ENCODE data around the gene RGS10. TPM values are rescaled to one million over a fixed set of nuclear protein-coding genes. Genes with fewer than 3 reads are reported as not detected.
A peak's percentile ranks its signal among the peaks of the same experiment; 100 is the strongest.

RGS10 gene
- total RNA-seq, 1 experiment from 2014 or later, result 10.6 TPM

DNA sequence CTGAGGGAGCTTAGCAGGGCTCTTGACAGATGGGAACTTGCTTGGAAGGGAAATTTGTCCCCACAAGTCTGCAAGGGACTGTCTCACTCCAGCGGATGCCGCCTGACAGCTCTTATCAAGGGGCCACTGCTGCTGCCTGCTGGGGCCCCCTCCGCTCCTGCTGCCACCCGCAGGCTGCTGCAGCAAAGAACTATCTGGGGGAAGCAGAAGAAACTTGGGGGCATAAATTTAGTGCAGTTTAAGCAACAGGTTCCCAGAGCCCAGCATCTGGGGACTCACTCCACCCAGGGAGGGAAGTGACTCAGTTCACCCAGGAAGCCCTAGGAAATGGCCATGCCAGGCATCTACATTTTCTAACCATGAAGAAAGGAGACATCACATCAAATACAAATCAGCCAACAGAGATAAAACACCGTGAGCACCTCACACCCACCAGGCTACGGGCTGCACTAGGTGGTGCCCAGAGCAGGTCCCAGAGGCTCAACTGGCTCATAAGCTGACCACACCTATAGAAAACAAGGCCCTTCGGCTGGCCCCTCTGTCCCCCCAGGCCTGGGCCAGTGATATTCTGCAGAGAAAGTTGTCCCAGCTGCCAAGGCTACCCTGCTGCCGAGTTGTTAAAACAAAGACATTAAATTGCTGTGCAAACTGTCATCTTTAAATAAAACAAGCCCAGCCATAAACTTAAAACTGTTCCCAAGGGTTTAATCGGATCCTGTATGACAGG, 3.7 kb downstream of the RGS10 start:
- Histone ChIP-seq H2AK5ac (ENCODE audit: insufficient read length, low read length) (no peak overlapping the region), H3K79me1 (ENCODE audit: insufficient read depth, low read depth, low read length, poor library complexity, severe bottlenecking) (no peaks in the 10 kb centered on the region), H3K79me2 (ENCODE audit: insufficient read depth, low read length) (no peaks in the 10 kb centered on the region), H2BK5ac (ENCODE audit: insufficient read length, low read length) (no peak overlapping the region), H3K27me3 (ENCODE audit: insufficient read depth, low read length) (peaks cover 19% of the 10 kb centered on the region; the same call in 1 of the 2 replicates), H2BK120ac (ENCODE audit: low read depth, low read length, poor library complexity, severe bottlenecking) (no peak overlapping the region), H3K14ac (ENCODE audit: insufficient read depth, low read length) (no peak overlapping the region), H3K4ac (ENCODE audit: low read depth, low read length) (no peak overlapping the region), H2BK15ac (ENCODE audit: low read depth, low read length) (no peak overlapping the region), H3K23me2 (ENCODE audit: insufficient read length, low read depth, low read length, poor library complexity, severe bottlenecking) (peaks cover 16% of the 10 kb centered on the region), H4K20me1 (ENCODE audit: control insufficient read depth, insufficient read depth, insufficient read length) (no peaks in the 10 kb centered on the region), H3K18ac (ENCODE audit: insufficient read length, low read depth, low read length) (no peak overlapping the region), H3K56ac (ENCODE audit: insufficient read length, low read depth, low read length) (no peak overlapping the region), H3K4me2 (ENCODE audit: insufficient read depth, insufficient read length, low read length) (no peak overlapping the region), H3K27ac (ENCODE audit: insufficient read length, low read depth, low read length) (no peak overlapping the region), H3K9me3 (ENCODE audit: control insufficient read depth, low read depth, low read length) (no peaks in the 10 kb centered on the region), H3T11ph (ENCODE audit: low read length) (no peak overlapping the region), H3K9ac (ENCODE audit: extremely low read depth, insufficient read length, low read length) (no peak overlapping the region), H2BK12ac (ENCODE audit: insufficient read length, low read depth, low read length) (no peak overlapping the region), H4K5ac (ENCODE audit: insufficient read length, low read depth, low read length) (no peak overlapping the region), H4K91ac (ENCODE audit: insufficient read length, low read depth, low read length) (no peak overlapping the region), H2BK20ac (ENCODE audit: low read depth, low read length, poor library complexity, severe bottlenecking) (no peak overlapping the region), H3K23ac (ENCODE audit: insufficient read length, low read depth, low read length) (no peak overlapping the region), H4K8ac (replicated peaks; ENCODE audit: insufficient read length, low read depth, low read length) (no peak overlapping the region), H2AFZ (ENCODE audit: low read length) (no peak overlapping the region), H3K4me1 (ENCODE audit: insufficient read depth, low read length) (no peaks in the 10 kb centered on the region)
- H3K4me3 Mint-ChIP-seq, result no peak overlapping the region
- no peaks in the 10 kb centered on the region; a peak in 1 of 5 replicates for H3K9me3 Mint-ChIP-seq
- H3K4me1 Mint-ChIP-seq, result peaks cover 10 to 19% of the 10 kb centered on the region in 2 experiments
- 0 out of 3 replicates have a peak, but pooled peaks have one; percentile 23 for TF ChIP-seq CTCF (conservative IDR thresholded peaks at IDR 0.05)
- DNase-seq, result no peak
- no peaks in the 10 kb centered on the region; a peak in 1 of 7 replicates for H3K36me3 Mint-ChIP-seq (ENCODE audit: insufficient read depth in 1 of 3, low read depth in 3 of 3)
- H3K27ac Mint-ChIP-seq, result no peak overlapping the region
- H3K27me3 Mint-ChIP-seq (ENCODE audit: low read depth), result peaks cover 43% of the 10 kb centered on the region
- WGBS (ENCODE audit: extremely low coverage, insufficient read length, low lambda C conversion rate), result no CpG with 5 or more reads among the region's 9 CpGs
